Tongue (tissue), 2 donors: ENCODE measurements around the gene WDR74. TPM values are rescaled to one million over a fixed set of nuclear protein-coding genes. Genes with fewer than 3 reads are reported as not detected.
"Not testable (repeated sequence)": the region's sequence is repeated elsewhere in the genome, so short reads cannot be mapped to it uniquely, and the experiment has no call there.

Experiments used
- DNase-seq: peaks from one replicate; pipeline ENCODE4 v3.0.0-alpha.2; 2015
- total RNA-seq: library from RNA; depleted of rRNA; stranded (reverse); fragments of >200 nt; gene quantifications from one replicate; pipeline ENCODE4 v1.2.3, GENCODE V29; 2014

WDR74 gene
- total RNA-seq, 1 donor from 2014 or later = 36.8 TPM

GRCh38 chr11:62840721-62841360 lies 1.5 kb upstream of the WDR74 start:
- peak; percentile 73 for DNase-seq

- no peak for DNase-seq
These were observed 4.1 kb downstream of the WDR74 start for GRCh38 chr11:62835336-62835735.

- no peak for DNase-seq
These were observed 6.8 kb downstream of the WDR74 start, which contains the start of gene TEX54 for GRCh38 chr11:62832336-62833234. TSS of gene TEX54 (minus strand) at chr11:62832841.

- DNase-seq = peak; percentile 100
These were observed 7.7 kb downstream of the WDR74 start, which contains the start of gene STX5 for GRCh38 chr11:62831520-62832335. TSS of gene STX5 (minus strand) at chr11:62832051. CDS start at chr11:62831243, 808 bp downstream.

- no peak for DNase-seq
These were observed 8.4 kb downstream of the WDR74 start for GRCh38 chr11:62830904-62831519.

GRCh38 chr11:62828130-62828529 lies 11.3 kb downstream of the WDR74 start:
- DNase-seq = not testable (repeated sequence)

- no peak for DNase-seq
These were observed 15.7 kb downstream of the WDR74 start for GRCh38 chr11:62823677-62824076.

GRCh38 chr11:62817129-62817528 lies 22.3 kb downstream of the WDR74 start:
- no peak for DNase-seq

- no peak for DNase-seq
These were observed 22.8 kb downstream of the WDR74 start for GRCh38 chr11:62816557-62816956.

GRCh38 chr11:62811659-62812058 lies 27.7 kb downstream of the WDR74 start:
- DNase-seq = no peak

GRCh38 chr11:62810748-62811147 lies 28.6 kb downstream of the WDR74 start:
- no peak for DNase-seq

- peak; percentile 48 for DNase-seq
These were observed 32.7 kb downstream of the WDR74 start for GRCh38 chr11:62806611-62807121.

- DNase-seq = peak; percentile 22
These were observed 33.4 kb downstream of the WDR74 start for GRCh38 chr11:62805961-62806441.

- DNase-seq = peak; percentile 98
These were observed 34.1 kb downstream of the WDR74 start, which contains the start of gene NXF1 for GRCh38 chr11:62805076-62805892. TSS of gene NXF1 (minus strand) at chr11:62805440. CDS start at chr11:62805356, 84 bp downstream.

GRCh38 chr11:62804310-62805075 lies 34.9 kb downstream of the WDR74 start:
- DNase-seq = peak; percentile 38

GRCh38 chr11:62801071-62801470 lies 38.3 kb downstream of the WDR74 start:
- no peak for DNase-seq

GRCh38 chr11:62799486-62799885 lies 39.9 kb downstream of the WDR74 start:
- no peak for DNase-seq

- DNase-seq = no peak
These were observed 43.1 kb downstream of the WDR74 start for GRCh38 chr11:62796281-62796680.

- DNase-seq = no peak
These were observed 45.1 kb downstream of the WDR74 start for GRCh38 chr11:62794201-62794775.
